Stomach smooth muscle (tissue), 2 donors: ENCODE results near the gene SLC25A29.

Experiments used
- H3K27ac ChIP-seq: one replicate; pipeline ENCODE4 v1.7.0; 2013; ENCODE audit warnings: mild to moderate bottlenecking, low read length, inconsistent platforms
- H3K27me3 ChIP-seq, 2 donors: one replicate each; pipeline ENCODE4 v1.7.0; 2013; ENCODE audit warnings: low read length in 2 of 2; ENCODE audit not compliant: insufficient read depth in 2 of 2, control insufficient read depth in 1 of 2
- H3K36me3 ChIP-seq, 2 donors: one replicate each; pipeline ENCODE4 v1.7.0; 2013; ENCODE audit warnings: low read length in 2 of 2; ENCODE audit not compliant: control insufficient read depth in 2 of 2, insufficient read depth in 2 of 2
- H3K4me1 ChIP-seq: one replicate; pipeline ENCODE4 v1.7.0; 2013; ENCODE audit warnings: low read length; ENCODE audit not compliant: control insufficient read depth, insufficient read depth
- H3K4me3 ChIP-seq, 2 donors: one replicate each; pipeline ENCODE4 v1.7.0; 2013; ENCODE audit warnings: low read length in 2 of 2
- H3K9ac ChIP-seq, 2 donors: one replicate each; pipeline ENCODE4 v1.7.0; 2013; ENCODE audit warnings: low read length in 2 of 2, mild to moderate bottlenecking in 1 of 2
- H3K9me3 ChIP-seq, 2 donors: one replicate each; pipeline ENCODE4 v1.7.0; 2013; ENCODE audit warnings: low read length in 2 of 2; ENCODE audit not compliant: control insufficient read depth in 2 of 2
- donor health status: healthy.
- donor health status: Pancreatic carcinoma.

The SLC25A29 gene

DNA sequence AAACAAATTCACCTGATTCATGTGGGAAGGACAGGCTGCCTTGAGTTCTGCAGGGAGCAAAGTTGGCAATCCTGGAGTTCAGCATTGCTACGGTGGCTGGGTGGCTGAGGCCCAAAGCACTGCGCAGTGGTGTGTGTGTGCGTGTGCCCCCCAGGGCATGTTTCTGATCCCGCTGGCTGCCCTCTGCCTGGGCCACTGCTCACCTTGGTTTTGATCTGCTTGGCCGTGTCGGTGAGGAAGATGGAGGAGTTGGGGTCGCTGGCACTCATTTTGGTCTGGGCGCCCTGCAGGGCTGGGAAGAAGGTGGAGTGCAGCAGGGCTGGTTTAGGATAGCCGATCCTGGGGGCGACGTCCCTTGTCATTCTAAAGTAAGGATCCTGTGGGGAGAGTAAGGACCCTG is 36.0 kb upstream of the SLC25A29 start:
- Histone ChIP-seq H3K9ac (peak overlapping the region in 1 of 2 donors; percentile 45), H3K4me3 (no peak overlapping the region), H3K9me3 (no peaks in the 10 kb centered on the region), H3K27me3 (no peaks in the 10 kb centered on the region), H3K27ac (peak overlapping the region; percentile 85), H3K4me1 (peaks cover 13% of the 10 kb centered on the region), H3K36me3 (peaks cover 10 to 22% of the 10 kb centered on the region in 2 donors)

DNA sequence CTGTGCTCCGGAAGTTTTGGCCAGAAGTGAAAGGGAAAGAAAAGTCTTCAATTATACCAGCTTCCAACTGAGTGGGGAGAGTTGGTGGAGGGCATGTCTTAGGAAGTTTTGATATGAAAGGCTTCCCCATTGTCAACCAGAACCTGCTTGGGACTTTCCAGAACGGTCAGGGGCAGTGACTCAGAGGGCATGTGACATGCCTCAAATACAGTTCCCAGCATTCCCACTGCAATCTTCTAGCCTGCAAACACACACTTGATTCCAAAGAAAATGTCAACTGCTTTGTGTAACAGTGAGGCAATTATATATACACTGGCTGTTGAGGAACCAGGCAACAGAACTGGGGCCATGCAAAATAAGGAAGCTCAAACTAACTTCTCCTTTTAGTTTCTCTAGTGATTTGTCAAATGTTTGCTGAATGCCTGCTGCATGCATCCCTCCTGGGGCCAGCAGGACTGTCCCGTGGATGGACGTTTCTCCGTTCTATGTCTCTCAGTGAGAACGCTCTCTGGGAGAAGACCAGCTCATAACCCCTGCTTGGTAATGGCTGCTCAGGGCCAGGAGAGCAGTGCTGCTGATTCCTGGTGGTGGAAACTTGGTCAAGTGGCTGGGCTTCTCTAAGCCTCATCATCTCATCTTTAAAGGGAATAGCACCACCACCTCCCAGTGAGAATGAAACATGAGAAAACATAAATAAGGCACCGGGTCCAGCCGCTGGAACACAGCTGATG is 35.2 kb upstream of the SLC25A29 start:
- H3K4me3 ChIP-seq, result peak overlapping the region in 1 of 2 donors; percentile 40
- H3K27ac ChIP-seq, result peak overlapping the region; percentile 85
- H3K36me3 ChIP-seq, result peaks cover 6 to 21% of the 10 kb centered on the region in 2 donors
- no peaks in the 10 kb centered on the region for H3K27me3 ChIP-seq
- H3K9ac ChIP-seq, result peak overlapping the region; percentile 21 to 45
- H3K4me1 ChIP-seq, result peaks cover 13% of the 10 kb centered on the region
- H3K9me3 ChIP-seq, result no peaks in the 10 kb centered on the region

DNA sequence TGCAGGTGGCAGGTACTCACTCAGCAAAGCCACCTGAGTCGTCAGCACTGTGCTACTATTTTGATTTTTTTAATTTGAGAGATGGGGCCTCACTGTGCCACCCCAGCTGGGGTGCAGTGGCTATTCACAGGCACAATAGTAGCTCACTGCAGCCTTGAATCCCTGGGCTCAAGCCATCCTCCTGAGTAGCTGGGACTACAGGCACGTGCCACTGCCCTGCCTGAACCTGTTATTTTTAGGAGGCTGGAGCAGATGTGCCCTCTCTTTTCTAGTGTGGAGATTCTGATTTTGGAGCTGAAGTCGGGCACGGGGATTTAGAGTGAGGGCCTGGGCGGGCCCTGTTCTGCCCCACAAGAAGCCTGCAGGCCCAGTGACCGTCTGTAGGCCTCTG is 34.2 kb upstream of the SLC25A29 start:
- Histone ChIP-seq H3K4me3 (no peak overlapping the region), H3K4me1 (peaks cover 13% of the 10 kb centered on the region), H3K27ac (peak overlapping the region; percentile 85), H3K36me3 (peaks cover 5 to 20% of the 10 kb centered on the region in 2 donors), H3K9ac (no peak overlapping the region), H3K27me3 (no peaks in the 10 kb centered on the region), H3K9me3 (no peaks in the 10 kb centered on the region)

DNA sequence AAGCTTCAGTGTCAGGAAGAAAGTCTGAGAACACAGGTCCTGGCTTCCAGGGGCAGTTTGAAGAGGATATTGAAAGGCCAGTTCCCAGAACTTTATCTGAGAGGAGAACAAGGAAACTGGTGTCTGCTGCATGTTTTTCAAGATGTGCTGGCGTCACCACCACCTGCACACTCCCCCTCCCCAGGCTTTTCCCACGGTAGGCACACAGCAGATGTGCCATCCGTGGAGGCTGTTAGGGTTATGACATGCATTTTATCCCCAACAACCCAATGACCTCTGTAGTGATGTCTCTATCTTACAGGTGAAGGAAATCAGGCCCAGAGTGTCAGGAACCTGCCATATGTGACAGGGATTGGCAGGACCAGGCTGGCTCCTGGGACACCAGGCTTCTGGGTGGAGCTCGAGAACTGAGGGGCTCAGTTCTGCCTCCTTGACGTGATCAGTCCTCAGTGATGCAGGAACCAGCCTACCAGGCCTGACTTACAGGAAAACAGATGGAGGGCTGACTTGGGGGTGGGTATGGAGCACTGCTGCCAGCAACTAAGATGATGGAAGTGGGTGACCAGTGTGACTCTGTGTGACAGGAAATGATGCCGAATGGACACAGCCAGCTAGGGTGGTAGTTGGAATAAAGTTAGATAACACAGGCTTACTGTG is 33.6 kb upstream of the SLC25A29 start:
- Histone ChIP-seq H3K4me1 (peaks cover 13% of the 10 kb centered on the region), H3K36me3 (peaks cover 6 to 22% of the 10 kb centered on the region in 2 donors), H3K27ac (peak overlapping the region; percentile 85), H3K27me3 (no peaks in the 10 kb centered on the region), H3K9me3 (no peaks in the 10 kb centered on the region), H3K4me3 (no peak overlapping the region), H3K9ac (no peak overlapping the region)

DNA sequence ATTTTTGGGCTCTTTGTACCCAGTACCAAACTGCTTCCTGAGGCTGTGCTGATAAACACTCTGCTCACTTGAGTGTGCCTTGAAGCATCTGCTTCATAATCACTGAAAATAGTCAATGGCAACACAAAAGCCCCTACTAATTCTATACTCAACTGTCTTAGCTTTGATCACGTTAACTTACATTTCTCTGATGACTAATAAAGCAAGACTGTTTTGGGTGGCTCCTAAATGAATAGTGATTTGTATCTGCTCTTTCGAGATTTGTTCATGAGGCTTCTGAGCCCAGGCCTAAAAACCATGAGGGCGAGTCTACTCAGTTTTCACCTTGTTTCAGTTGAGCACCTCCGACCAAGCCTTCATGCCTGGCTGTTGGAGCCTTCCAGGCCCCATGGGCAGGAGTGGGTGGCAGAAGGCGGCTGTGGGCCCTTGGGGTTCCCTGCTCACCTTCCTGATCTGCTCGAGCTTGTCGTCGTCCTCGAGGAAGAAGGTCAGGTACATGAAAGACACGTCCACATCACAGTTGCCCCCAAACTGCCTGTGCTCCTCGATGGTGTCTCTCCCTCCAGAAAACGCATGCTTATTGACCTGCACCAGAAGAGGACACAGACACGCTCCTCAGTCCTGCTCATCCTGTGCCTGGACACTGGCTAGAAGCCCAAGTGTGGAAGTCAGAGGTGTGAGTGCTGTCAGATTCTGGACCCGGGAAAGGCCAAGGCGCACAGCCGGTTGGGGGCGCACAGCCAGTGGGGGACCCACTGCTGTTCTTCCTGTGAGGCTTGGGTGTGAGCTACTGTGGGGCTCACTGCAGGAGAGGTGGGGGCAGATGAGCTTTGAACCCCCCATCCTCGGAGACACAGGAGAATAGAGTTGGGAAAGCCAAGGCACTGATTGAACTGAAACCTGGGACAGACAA is 30.6 kb upstream of the SLC25A29 start:
- H3K4me1 ChIP-seq, result peaks cover 10% of the 10 kb centered on the region
- no peak overlapping the region for H3K9ac ChIP-seq
- H3K27ac ChIP-seq, result no peak overlapping the region
- no peak overlapping the region for H3K4me3 ChIP-seq
- no peaks in the 10 kb centered on the region for H3K27me3 ChIP-seq
- peaks cover 11 to 23% of the 10 kb centered on the region in 2 donors for H3K36me3 ChIP-seq
- H3K9me3 ChIP-seq, result no peaks in the 10 kb centered on the region

DNA sequence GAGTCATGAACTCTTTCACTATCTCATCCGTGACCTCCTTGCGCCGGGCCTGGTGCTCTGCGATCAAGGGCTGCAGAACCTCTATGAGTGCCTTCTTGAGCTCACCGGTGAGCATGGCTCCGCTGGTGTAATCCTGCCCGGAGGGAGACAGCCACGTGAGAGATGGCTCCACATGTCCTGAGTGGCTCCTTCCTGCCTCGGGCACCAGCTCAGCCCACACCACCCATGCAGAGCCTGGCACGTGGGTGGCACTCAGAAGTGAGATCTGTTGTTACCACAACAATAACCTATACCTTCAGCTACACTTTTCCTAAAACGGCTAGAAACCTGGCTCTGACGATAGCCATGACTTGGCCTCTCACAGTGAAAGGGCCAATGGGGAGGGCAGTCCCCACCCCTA is 28.7 kb upstream of the SLC25A29 start:
- no peaks in the 10 kb centered on the region for H3K9me3 ChIP-seq
- no peak overlapping the region for H3K27ac ChIP-seq
- no peaks in the 10 kb centered on the region for H3K27me3 ChIP-seq
- peaks cover 11 to 19% of the 10 kb centered on the region in 2 donors for H3K36me3 ChIP-seq
- H3K4me3 ChIP-seq, result no peak overlapping the region
- no peak overlapping the region for H3K9ac ChIP-seq
- H3K4me1 ChIP-seq, result no peaks in the 10 kb centered on the region

DNA sequence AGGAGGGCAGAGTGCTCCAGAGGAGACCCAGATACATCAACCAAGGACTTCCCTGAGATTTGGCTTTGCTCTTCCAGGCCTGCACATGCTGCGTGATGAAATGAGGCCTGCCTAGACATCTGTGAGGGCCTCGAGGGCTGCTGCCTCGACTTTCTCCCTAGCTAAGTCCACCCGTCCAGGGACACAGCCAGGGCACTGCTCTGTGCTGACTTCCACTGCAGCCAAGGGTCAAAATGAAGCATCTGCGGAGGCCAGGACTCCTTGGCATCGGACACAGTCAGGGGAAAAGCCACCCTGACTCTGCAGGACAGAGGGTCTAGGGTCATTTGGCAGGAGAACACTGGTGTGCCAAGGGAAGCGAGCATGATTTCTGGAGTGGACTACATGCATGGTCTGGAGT is 27.6 kb upstream of the SLC25A29 start:
- H3K27ac ChIP-seq, result no peak overlapping the region

DNA sequence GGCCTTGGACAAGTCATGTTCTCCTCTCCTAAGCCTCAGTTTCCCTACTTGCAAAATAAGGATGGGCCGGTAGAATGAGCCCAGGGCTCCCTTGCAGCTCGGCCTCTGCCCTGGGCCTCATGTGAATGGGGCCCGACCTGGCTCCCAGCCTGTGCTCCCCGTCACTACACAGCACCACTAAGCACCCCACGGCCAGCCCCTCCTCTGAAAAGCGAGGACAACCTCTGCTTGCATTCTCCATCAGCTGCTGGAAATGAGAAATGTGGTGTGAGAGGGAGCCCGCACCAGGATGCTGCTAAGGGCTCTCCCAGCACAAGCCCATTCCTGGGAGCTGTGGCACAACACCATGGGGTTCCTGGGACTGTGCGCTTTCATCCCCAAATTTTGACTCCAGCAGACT is 27.1 kb upstream of the SLC25A29 start:
- Histone ChIP-seq H3K4me1 (no peaks in the 10 kb centered on the region), H3K27ac (no peak overlapping the region), H3K36me3 (peaks cover 11 to 15% of the 10 kb centered on the region in 2 donors), H3K9me3 (no peaks in the 10 kb centered on the region), H3K9ac (no peak overlapping the region), H3K4me3 (no peak overlapping the region), H3K27me3 (no peaks in the 10 kb centered on the region)

More for the DNA sequence above, 27.6 kb upstream of the SLC25A29 start:
- no peaks in the 10 kb centered on the region for H3K9me3 ChIP-seq
- no peaks in the 10 kb centered on the region for H3K27me3 ChIP-seq
- no peak overlapping the region for H3K4me3 ChIP-seq
- peaks cover 11 to 15% of the 10 kb centered on the region in 2 donors for H3K36me3 ChIP-seq
- H3K9ac ChIP-seq, result no peak overlapping the region
- no peaks in the 10 kb centered on the region for H3K4me1 ChIP-seq

DNA sequence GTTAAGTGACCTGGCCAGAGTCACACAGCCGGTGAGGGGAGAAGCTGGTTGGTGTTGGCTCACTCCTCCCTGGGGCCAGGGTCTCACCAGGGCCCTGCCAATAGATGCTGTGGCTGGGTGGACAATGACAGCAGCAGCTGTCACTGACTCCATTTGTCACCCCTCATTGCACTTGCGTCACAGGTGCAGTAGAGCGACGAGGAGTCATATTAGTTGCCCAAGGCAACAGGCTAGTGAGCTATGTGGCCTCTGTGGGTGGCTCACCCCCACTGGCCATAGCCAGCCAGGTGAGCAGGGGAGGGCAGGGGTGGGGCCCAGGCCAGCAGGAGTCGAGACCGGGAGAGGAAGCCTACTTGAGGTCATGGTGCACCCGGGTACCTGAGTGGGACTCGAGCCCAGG is 26.6 kb upstream of the SLC25A29 start:
- H3K4me3 ChIP-seq, result no peak overlapping the region
- H3K4me1 ChIP-seq, result no peaks in the 10 kb centered on the region
- H3K36me3 ChIP-seq, result peaks cover 11 to 13% of the 10 kb centered on the region in 2 donors
- H3K27me3 ChIP-seq, result no peaks in the 10 kb centered on the region
- no peak overlapping the region for H3K9ac ChIP-seq
- no peak overlapping the region for H3K27ac ChIP-seq
- H3K9me3 ChIP-seq, result no peaks in the 10 kb centered on the region

DNA sequence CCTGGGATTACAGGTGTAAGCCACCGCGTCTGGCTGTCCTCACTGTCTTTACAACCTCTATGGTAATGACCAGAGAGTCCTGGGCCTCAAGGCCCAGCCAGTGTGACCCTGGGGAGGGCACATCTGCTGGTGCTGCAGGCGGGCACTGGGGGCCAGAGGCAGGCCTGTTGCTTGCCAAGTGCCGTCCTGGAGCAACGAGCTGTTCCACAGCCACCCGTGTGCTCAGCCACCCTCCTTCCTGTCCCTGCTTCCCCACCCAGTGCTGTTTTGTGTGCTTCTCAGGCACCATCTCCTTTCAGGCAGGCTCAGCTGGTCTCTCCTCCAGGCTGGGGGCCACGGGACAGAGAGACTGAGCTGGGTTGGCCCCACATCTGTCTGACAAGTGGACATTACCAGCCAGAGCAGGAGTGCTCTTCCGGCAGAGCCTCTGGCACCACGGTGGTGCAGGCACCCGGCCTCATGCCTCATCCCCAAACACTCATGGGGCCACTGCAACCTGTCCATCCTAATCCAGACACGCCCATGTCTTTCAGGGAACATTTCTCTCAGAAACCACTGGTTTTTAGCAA is 25.9 kb upstream of the SLC25A29 start:
- Histone ChIP-seq H3K4me3 (no peak overlapping the region), H3K27ac (no peak overlapping the region), H3K36me3 (peaks cover 9 to 12% of the 10 kb centered on the region in 2 donors), H3K27me3 (no peaks in the 10 kb centered on the region), H3K9ac (no peak overlapping the region), H3K9me3 (no peaks in the 10 kb centered on the region), H3K4me1 (no peaks in the 10 kb centered on the region)
